CD4-positive, alpha-beta T cell treated with Interleukin-2 at 100 ng/mL for 4 hours (primary cell): ENCODE measurements around the gene ARHGAP15.

ENCODE experiments used
- DNase-seq: peaks from one replicate; pipeline ENCODE4 v3.0.0-alpha.2; 2020; ENCODE audit warnings: low spot score

The ARHGAP15 gene

GRCh38 chr2:143225931-143226330 lies 96.7 kb downstream of the ARHGAP15 start:
- no peak for DNase-seq

GRCh38 chr2:143226714-143227541 lies 97.7 kb downstream of the ARHGAP15 start:
- no peak for DNase-seq

GRCh38 chr2:143229411-143229810 lies 100.2 kb downstream of the ARHGAP15 start:
- DNase-seq, result no peak

- DNase-seq, result no peak
Measured at GRCh38 chr2:143229952-143230351, 100.7 kb downstream of the ARHGAP15 start.

- DNase-seq, result no peak
Measured at GRCh38 chr2:143230506-143231253, 101.5 kb downstream of the ARHGAP15 start.

- no peak for DNase-seq
Measured at GRCh38 chr2:143231254-143231645, 102.0 kb downstream of the ARHGAP15 start.

- no peak for DNase-seq
Measured at GRCh38 chr2:143237146-143237777, 108.0 kb downstream of the ARHGAP15 start.

GRCh38 chr2:143241403-143242088 lies 112.3 kb downstream of the ARHGAP15 start:
- DNase-seq, result no peak

GRCh38 chr2:143246246-143246645 lies 117.0 kb downstream of the ARHGAP15 start:
- DNase-seq, result no peak

GRCh38 chr2:143246815-143247744 lies 117.9 kb downstream of the ARHGAP15 start:
- peak; percentile 52 for DNase-seq

- DNase-seq, result no peak
Measured at GRCh38 chr2:143248631-143249030, 119.4 kb downstream of the ARHGAP15 start.

GRCh38 chr2:143251681-143252080 lies 122.5 kb downstream of the ARHGAP15 start:
- no peak for DNase-seq

GRCh38 chr2:143252138-143252907 lies 123.1 kb downstream of the ARHGAP15 start:
- DNase-seq, result peak; percentile 26

GRCh38 chr2:143254110-143254509 lies 124.9 kb downstream of the ARHGAP15 start:
- DNase-seq, result peak; percentile 57

- DNase-seq, result peak; percentile 34
Measured at GRCh38 chr2:143255086-143255485, 125.9 kb downstream of the ARHGAP15 start.

GRCh38 chr2:143255899-143256298 lies 126.7 kb downstream of the ARHGAP15 start:
- peak; percentile 62 for DNase-seq

GRCh38 chr2:143258126-143258892 lies 129.1 kb downstream of the ARHGAP15 start:
- peak; percentile 80 for DNase-seq

GRCh38 chr2:143259368-143259958 lies 130.2 kb downstream of the ARHGAP15 start:
- peak; percentile 86 for DNase-seq

- peak; percentile 75 for DNase-seq
Measured at GRCh38 chr2:143261986-143262385, 132.8 kb downstream of the ARHGAP15 start.
